Measurements from ENCODE around the gene TMEM44. TPM values are rescaled to one million over a fixed set of nuclear protein-coding genes. Genes with fewer than 3 reads are reported as not detected.

TMEM44 gene
- total and polyA plus RNA-seq, 2 donors (not counting 3 experiments of a cell fraction or from before 2014, with no cell fraction given), result 93.8 to 125 TPM

- H3K27me3 ChIP-seq (ENCODE audit: control insufficient read depth in 2 of 2, insufficient read depth in 2 of 2, low read length in 2 of 2), result no peaks in the 10 kb centered on the region
- no peak overlapping the region for H3K4me2 ChIP-seq (ENCODE audit: insufficient read depth, low read length)
- ChIA-PET CTCF (interaction anchor here (0.6 to 5.9 kb wide), 20 partner anchors 8 to 262 kb away, joined by 3 to 210 read pairs (median 4); no protein-coding TSS in a partner anchor), POLR2A (interaction anchor here (1.0 kb wide), 1 partner anchor 121 kb away, joined by 3 read pairs; no protein-coding TSS in a partner anchor)
- H3K9me1 ChIP-seq (replicated peaks; ENCODE audit: control insufficient read depth, extremely low read depth, insufficient read depth, low read length), result no peaks in the 10 kb centered on the region
- H4K20me1 ChIP-seq (replicated peaks; ENCODE audit: control insufficient read depth, extremely low read depth, insufficient read depth, low read length), result no peaks in the 10 kb centered on the region
- intact Hi-C loops (cut with micrococcal nuclease) (loop anchor here (5.0 kb wide), 1 partner anchor 191 kb away; no protein-coding TSS in a partner anchor), dilution Hi-C loops (cut with MboI; ENCODE audit: extremely low pct_ligation_motif_present, low sequenced_read_pairs) (no loop called here)
- FAIRE-seq, result peak; percentile 75
- no TSS peak for BruUV-seq (replicated peaks)
- H3K36me3 ChIP-seq (ENCODE audit: control insufficient read depth in 2 of 2, extremely low read depth in 1 of 2, insufficient read depth in 2 of 2, low read length in 2 of 2), result peaks cover 2 to 31% of the 10 kb centered on the region in 2 experiments
- peak; percentile 62 for DNase-seq (ENCODE audit: low read depth, low spot score)
- no peaks in the 10 kb centered on the region for H3K9me3 ChIP-seq (replicated peaks; ENCODE audit: control insufficient read depth, insufficient read depth, low read length)
- TF ChIP-seq POLR2AphosphoS5 (IDR thresholded peaks at IDR 0.05; ENCODE audit: insufficient read depth, low read depth, low read length) (peak; percentile 39), MYC (IDR thresholded peaks at IDR 0.05; ENCODE audit: low read depth, low read length) (no peak), JUN (IDR thresholded peaks at IDR 0.05; ENCODE audit: borderline replicate concordance, insufficient read depth, insufficient read length, low read depth) (no peak), FOS (IDR thresholded peaks at IDR 0.05; ENCODE audit: borderline replicate concordance, insufficient read depth, low read length) (peak; percentile 73), GATA2 (IDR thresholded peaks at IDR 0.05; ENCODE audit: insufficient read depth, insufficient read length, low read depth, low read length) (peak; percentile 57), POLR2A (IDR thresholded peaks at IDR 0.05; ENCODE audit: low read depth, low read length) (no peak), MAX (IDR thresholded peaks at IDR 0.05; ENCODE audit: insufficient read depth, insufficient read length) (no peak), EZH2 (IDR thresholded peaks at IDR 0.05; ENCODE audit: borderline replicate concordance, low read depth, low read length, severe bottlenecking) (no peak)
- no peaks in the 10 kb centered on the region for H3K79me2 ChIP-seq (ENCODE audit: control insufficient read depth, insufficient read depth, low read length)
- H3K4me3 ChIP-seq (replicated peaks in 1 of 3; ENCODE audit: insufficient read depth in 1 of 3, low read depth in 1 of 3, low read length in 3 of 3), result no peak overlapping the region
- H3K27ac ChIP-seq (ENCODE audit: insufficient read depth, low read depth, low read length), result peak overlapping the region; percentile 54
- peaks cover 12% of the 10 kb centered on the region for H3K4me1 ChIP-seq (ENCODE audit: control insufficient read depth, extremely low read depth, insufficient read depth, low read length)
- no peak overlapping the region for H2AFZ ChIP-seq (ENCODE audit: low read depth, low read length)
- no peak overlapping the region for H3K9ac ChIP-seq (replicated peaks; ENCODE audit: extremely low read depth, insufficient read depth, low read length)
Measured at GRCh38 chr3:194592798-194593752, 40.1 kb downstream of the TMEM44 start.
